DOHH2 (cell line): ENCODE measurements around the gene CEACAM21.

Experiments
- H3F3A ChIP-seq: fragments of 200-600 bp; sonication (generic), shearing (Covaris generic); 2 replicates; pipeline ENCODE4 v1.6.0; 2016; ENCODE audit warnings: antibody characterized with exemption, mild to moderate bottlenecking; ENCODE audit not compliant: control insufficient read depth, insufficient read depth
- H3K27ac ChIP-seq: fragments of 200-600 bp; sonication (generic); 2 replicates; pipeline ENCODE4 v1.5.1; 2014; ENCODE audit warnings: low read depth, mild to moderate bottlenecking, low read length, moderate library complexity
- H3K27me3 ChIP-seq: fragments of 200-600 bp; sonication (generic); 2 replicates; pipeline ENCODE4 v1.6.1; 2014; ENCODE audit warnings: mild to moderate bottlenecking, low read length, mixed read lengths; ENCODE audit not compliant: control insufficient read depth
- H3K36me3 ChIP-seq: fragments of 200-600 bp; sonication (generic); 2 replicates; pipeline ENCODE4 v1.6.1; 2014; ENCODE audit warnings: mild to moderate bottlenecking, low read length, moderate library complexity, mixed read lengths; ENCODE audit not compliant: control insufficient read depth
- H3K4me1 ChIP-seq: fragments of 200-600 bp; sonication (generic); 2 replicates; pipeline ENCODE4 v1.6.1; 2014; ENCODE audit warnings: mild to moderate bottlenecking, low read length, mixed read lengths; ENCODE audit not compliant: control insufficient read depth
- H3K4me2 ChIP-seq: fragments of 200-600 bp; sonication (generic); 2 replicates; pipeline ENCODE4 v1.6.0; 2014; ENCODE audit warnings: mild to moderate bottlenecking, low read length, moderate library complexity
- H3K4me3 ChIP-seq: fragments of 200-600 bp; sonication (generic); 2 replicates; pipeline ENCODE4 v1.5.1; 2014; ENCODE audit warnings: mild to moderate bottlenecking, low read length, mixed read lengths
- H3K79me2 ChIP-seq: fragments of 200-600 bp; sonication (generic); 2 replicates; pipeline ENCODE4 v1.6.1; 2014; ENCODE audit warnings: mild to moderate bottlenecking, low read length, mixed read lengths; ENCODE audit not compliant: control insufficient read depth
- H3K9me2 ChIP-seq: fragments of 200-600 bp; sonication (generic); replicated peaks from 2 replicates; pipeline ENCODE4 v1.6.1; 2014; ENCODE audit warnings: mild to moderate bottlenecking, low read length, mixed read lengths; ENCODE audit not compliant: control insufficient read depth
- H3K9me3 ChIP-seq: fragments of 200-600 bp; sonication (generic); 2 replicates; pipeline ENCODE4 v1.6.1; 2014; ENCODE audit warnings: antibody characterized with exemption, low read length, mixed read lengths; ENCODE audit not compliant: control insufficient read depth, insufficient read depth
- H4K20me1 ChIP-seq: fragments of 200-600 bp; sonication (generic); 2 replicates; pipeline ENCODE4 v1.6.0; 2014; ENCODE audit warnings: low read depth, mild to moderate bottlenecking, antibody characterized with exemption, low read length, moderate library complexity; ENCODE audit not compliant: control insufficient read depth, insufficient read depth
- EZH2phosphoT487 ChIP-seq: fragments of 200-600 bp; sonication (generic); IDR thresholded peaks from 2 replicates; pipeline ENCODE4 v1.6.1; 2017; ENCODE audit warnings: borderline replicate concordance, mild to moderate bottlenecking, antibody characterized with exemption, low read length, moderate library complexity, mixed read lengths
- TF ChIP-seq, protein P1 (sequence below): fragments of 200-600 bp; sonication (generic); IDR thresholded peaks from one replicate; pipeline ENCODE4 v1.5.1; 2014; ENCODE audit warnings: antibody characterized with exemption, mild to moderate bottlenecking, low read depth, low read length; ENCODE audit not compliant: poor library complexity, severe bottlenecking

CEACAM21 gene

DNA sequence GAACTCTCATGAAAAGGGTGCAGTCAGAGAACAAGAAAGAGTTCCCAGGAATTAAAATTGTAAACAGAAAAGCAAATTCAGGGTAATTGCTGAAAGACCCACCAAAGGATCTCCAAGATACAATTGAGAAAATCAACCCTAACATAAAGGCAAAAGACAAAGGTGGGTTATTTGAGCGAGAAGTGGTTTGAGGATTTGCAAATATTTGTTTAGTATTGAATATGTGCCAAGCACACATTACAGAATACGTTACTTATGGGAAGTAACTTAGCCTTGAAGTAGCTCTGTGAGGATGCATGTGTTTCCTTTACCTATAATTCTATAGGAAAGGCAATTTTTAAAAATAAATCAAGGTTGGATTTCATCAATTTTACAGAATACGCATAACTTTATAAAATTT is 10.0 kb upstream of the CEACAM21 start:
- Histone ChIP-seq H3K27ac (no peak overlapping the region), H3K36me3 (no peaks in the 10 kb centered on the region), H4K20me1 (peaks cover 4% of the 10 kb centered on the region; the same call in 1 of the 2 replicates), H3K27me3 (peaks cover 42% of the 10 kb centered on the region), H3F3A (no peaks in the 10 kb centered on the region), H3K9me3 (no peaks in the 10 kb centered on the region), H3K4me2 (no peak overlapping the region), H3K4me3 (no peak overlapping the region), H3K79me2 (no peaks in the 10 kb centered on the region), H3K4me1 (peaks cover 13% of the 10 kb centered on the region), H3K9me2 (no peaks in the 10 kb centered on the region)
- TF ChIP-seq, protein P1, sequence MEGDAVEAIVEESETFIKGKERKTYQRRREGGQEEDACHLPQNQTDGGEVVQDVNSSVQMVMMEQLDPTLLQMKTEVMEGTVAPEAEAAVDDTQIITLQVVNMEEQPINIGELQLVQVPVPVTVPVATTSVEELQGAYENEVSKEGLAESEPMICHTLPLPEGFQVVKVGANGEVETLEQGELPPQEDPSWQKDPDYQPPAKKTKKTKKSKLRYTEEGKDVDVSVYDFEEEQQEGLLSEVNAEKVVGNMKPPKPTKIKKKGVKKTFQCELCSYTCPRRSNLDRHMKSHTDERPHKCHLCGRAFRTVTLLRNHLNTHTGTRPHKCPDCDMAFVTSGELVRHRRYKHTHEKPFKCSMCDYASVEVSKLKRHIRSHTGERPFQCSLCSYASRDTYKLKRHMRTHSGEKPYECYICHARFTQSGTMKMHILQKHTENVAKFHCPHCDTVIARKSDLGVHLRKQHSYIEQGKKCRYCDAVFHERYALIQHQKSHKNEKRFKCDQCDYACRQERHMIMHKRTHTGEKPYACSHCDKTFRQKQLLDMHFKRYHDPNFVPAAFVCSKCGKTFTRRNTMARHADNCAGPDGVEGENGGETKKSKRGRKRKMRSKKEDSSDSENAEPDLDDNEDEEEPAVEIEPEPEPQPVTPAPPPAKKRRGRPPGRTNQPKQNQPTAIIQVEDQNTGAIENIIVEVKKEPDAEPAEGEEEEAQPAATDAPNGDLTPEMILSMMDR, result no peak

DNA sequence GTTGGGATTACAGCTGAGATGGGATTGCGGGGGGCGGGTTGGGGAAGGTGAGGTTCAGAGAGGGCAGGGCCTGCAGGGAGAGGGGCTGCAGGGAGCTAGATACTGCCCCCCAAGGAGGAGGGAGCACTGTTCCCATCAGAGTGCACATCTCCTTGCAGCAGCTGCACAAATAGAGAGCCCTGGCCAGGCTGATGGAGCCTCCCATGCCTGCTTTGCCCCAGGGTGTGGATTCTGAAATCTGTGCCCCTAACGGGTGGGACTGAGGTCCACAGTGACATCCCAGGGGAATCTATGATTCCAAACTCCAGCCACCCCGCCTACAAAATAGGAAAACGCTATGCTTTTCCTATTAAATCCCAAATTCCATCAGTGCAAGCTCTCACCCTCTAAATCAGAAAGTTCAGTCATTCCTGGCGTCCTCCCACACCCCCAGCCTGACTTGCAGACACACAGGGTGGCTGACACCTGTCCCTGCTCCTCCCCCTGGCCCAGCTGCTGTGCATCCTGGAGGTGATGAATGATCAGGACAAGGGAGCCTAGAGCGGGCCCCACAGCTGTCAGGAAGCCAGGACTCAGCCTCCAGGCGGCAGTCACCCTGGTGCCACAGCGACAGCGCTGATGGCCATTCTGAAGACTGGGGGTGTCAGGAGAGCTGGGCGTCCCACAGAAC is 6.3 kb upstream of the CEACAM21 start:
- Histone ChIP-seq H3F3A (no peaks in the 10 kb centered on the region), H3K79me2 (no peaks in the 10 kb centered on the region), H3K4me2 (no peak overlapping the region), H3K27me3 (peaks cover 34% of the 10 kb centered on the region), H3K4me1 (peaks cover 3% of the 10 kb centered on the region; the same call in 1 of the 2 replicates), H3K36me3 (no peaks in the 10 kb centered on the region), H4K20me1 (no peaks in the 10 kb centered on the region), H3K9me3 (no peaks in the 10 kb centered on the region), H3K27ac (no peak overlapping the region), H3K9me2 (no peaks in the 10 kb centered on the region), H3K4me3 (no peak overlapping the region)
- TF ChIP-seq, protein P1, result no peak
- TF ChIP-seq EZH2phosphoT487, result no peak

DNA sequence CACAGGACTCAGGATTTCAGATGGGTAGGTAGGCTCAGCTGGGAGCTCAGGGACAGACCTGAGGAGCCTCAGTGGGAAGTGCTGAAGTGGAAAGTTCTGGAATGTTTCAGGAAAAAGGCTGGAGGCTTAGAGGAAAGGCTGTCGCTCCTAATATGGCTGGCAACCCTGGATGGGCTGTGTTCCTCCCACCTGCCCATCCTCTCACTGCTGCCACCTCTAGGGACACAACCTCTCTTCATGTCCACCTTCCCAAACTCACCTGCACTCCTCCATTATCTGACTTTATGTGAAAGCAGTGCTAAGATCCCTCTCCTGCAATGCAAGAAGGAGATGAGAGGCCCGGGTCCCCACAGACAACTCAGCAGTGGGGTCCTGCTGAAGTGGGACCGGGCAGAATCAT is 5.8 kb upstream of the CEACAM21 start:
- H3K4me2 ChIP-seq, result no peak overlapping the region
- H3K27ac ChIP-seq, result no peak overlapping the region
- no peaks in the 10 kb centered on the region for H3K9me2 ChIP-seq
- peaks cover 29% of the 10 kb centered on the region for H3K27me3 ChIP-seq
- no peaks in the 10 kb centered on the region for H3F3A ChIP-seq
- H3K36me3 ChIP-seq, result no peaks in the 10 kb centered on the region
- no peaks in the 10 kb centered on the region for H4K20me1 ChIP-seq
- no peaks in the 10 kb centered on the region for H3K9me3 ChIP-seq
- TF ChIP-seq EZH2phosphoT487, result no peak
- TF ChIP-seq, protein P1, result no peak
- peaks cover 3% of the 10 kb centered on the region; the same call in 1 of the 2 replicates for H3K4me1 ChIP-seq
- no peak overlapping the region for H3K4me3 ChIP-seq
- no peaks in the 10 kb centered on the region for H3K79me2 ChIP-seq
